Uterus (tissue), 4 donors: ENCODE data around the gene MSI2. TPM values are rescaled to one million over a fixed set of nuclear protein-coding genes. Genes with fewer than 3 reads are reported as not detected.

ENCODE experiments used
- DNase-seq, 2 donors: peaks; one replicate each; pipeline ENCODE4 v3.0.0-alpha.2; 2019 to 2020
- H3K27ac ChIP-seq, 2 donors: fragments of 200-600 bp; sonication (generic); 1 replicate in 1 of 2; 2 replicates in 1 of 2; pipeline ENCODE4 v1.5.1; 2016 to 2018
- H3K27me3 ChIP-seq, 2 donors: fragments of 200-600 bp; sonication (generic); one replicate each; pipeline ENCODE4 v1.5.1; 2018 to 2019; ENCODE audit warnings: control low read depth in 1 of 2
- H3K36me3 ChIP-seq, 2 donors: fragments of 200-600 bp; sonication (generic); one replicate each; pipeline ENCODE4 v1.5.1; 2019; ENCODE audit warnings: control low read depth in 1 of 2
- H3K4me1 ChIP-seq, 2 donors: fragments of 200-600 bp; sonication (generic); one replicate each; pipeline ENCODE4 v1.5.1; 2018 to 2019; ENCODE audit warnings: control low read depth in 1 of 2
- H3K4me3 ChIP-seq, 2 donors: fragments of 200-600 bp; sonication (generic); 1 replicate in 1 of 2; 2 replicates in 1 of 2; pipeline ENCODE4 v1.5.1; 2018 to 2019; ENCODE audit warnings: mild to moderate bottlenecking in 1 of 2
- H3K9me3 ChIP-seq, 2 donors: fragments of 200-600 bp; sonication (generic); one replicate each; pipeline ENCODE4 v1.5.1; 2019; ENCODE audit warnings: control low read depth in 1 of 2
- POLR2A ChIP-seq, 2 donors: fragments of 450-650 bp; IDR thresholded peaks; one replicate each; pipeline ENCODE4 v1.6.1; 2016; ENCODE audit warnings: antibody characterized with exemption in 2 of 2, mild to moderate bottlenecking in 1 of 2, moderate library complexity in 1 of 2
- intact Hi-C: fragments of 100-400 bp; cut with DNase I; formaldehyde crosslinking; loops from one replicate; pipeline ENCODE4 v1.15.1; 2023; ENCODE audit warnings: low total_unique reads
- total RNA-seq, 4 donors: library from RNA; depleted of rRNA in 3 of 4; stranded (reverse); fragments of >200 nt in 3 of 4; gene quantifications; one replicate each; pipeline versions ENCODE4 v1.1.0 to v1.2.4, GENCODE V29; 2014 to 2023
- TF ChIP-seq, protein P1 (sequence below), 4 experiments: fragments of 200-600 bp in 2 of 4; fragments of 450-650 bp in 2 of 4; sonication (generic) in 2 of 4; IDR thresholded peaks; one replicate each; pipeline ENCODE4 v1.5.1; 2016 to 2019; ENCODE audit warnings: antibody characterized with exemption in 4 of 4, mild to moderate bottlenecking in 2 of 4, moderate library complexity in 1 of 4
- donor health status: DM: yes; HTN: yes; CAD: no.

The MSI2 gene
- total RNA-seq, 4 donors from 2014 or later: 13.2 to 60.8 (median 44.5) TPM

DNA sequence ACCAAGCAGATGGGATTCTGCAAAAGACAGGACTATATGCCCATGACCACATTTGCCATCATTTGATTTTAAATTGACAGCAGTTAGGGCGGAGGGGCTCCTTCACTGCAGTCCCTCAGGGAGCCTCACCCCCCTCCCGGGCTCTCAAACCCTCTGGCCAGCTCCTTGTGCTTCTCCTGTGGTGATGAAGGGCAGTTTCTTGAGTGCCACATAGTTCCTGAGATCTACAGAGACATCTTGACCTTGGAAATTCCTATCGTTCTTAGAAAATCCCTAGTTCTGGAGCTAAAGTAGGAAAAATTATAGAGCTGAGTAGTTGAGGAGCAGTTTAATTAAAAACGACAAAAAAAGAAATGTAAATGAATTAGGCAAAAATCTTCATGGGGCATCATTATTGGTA, 257.2 kb downstream of the MSI2 start:
- Histone ChIP-seq H3K4me1 (no peaks in the 10 kb centered on the region), H3K36me3 (no peaks in the 10 kb centered on the region), H3K27ac (no peak overlapping the region), H3K9me3 (no peaks in the 10 kb centered on the region), H3K4me3 (no peak overlapping the region), H3K27me3 (no peaks in the 10 kb centered on the region)
- TF ChIP-seq, protein P1, sequence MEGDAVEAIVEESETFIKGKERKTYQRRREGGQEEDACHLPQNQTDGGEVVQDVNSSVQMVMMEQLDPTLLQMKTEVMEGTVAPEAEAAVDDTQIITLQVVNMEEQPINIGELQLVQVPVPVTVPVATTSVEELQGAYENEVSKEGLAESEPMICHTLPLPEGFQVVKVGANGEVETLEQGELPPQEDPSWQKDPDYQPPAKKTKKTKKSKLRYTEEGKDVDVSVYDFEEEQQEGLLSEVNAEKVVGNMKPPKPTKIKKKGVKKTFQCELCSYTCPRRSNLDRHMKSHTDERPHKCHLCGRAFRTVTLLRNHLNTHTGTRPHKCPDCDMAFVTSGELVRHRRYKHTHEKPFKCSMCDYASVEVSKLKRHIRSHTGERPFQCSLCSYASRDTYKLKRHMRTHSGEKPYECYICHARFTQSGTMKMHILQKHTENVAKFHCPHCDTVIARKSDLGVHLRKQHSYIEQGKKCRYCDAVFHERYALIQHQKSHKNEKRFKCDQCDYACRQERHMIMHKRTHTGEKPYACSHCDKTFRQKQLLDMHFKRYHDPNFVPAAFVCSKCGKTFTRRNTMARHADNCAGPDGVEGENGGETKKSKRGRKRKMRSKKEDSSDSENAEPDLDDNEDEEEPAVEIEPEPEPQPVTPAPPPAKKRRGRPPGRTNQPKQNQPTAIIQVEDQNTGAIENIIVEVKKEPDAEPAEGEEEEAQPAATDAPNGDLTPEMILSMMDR (IDR thresholded peaks at IDR 0.05): no peak
- no peak for TF ChIP-seq POLR2A (IDR thresholded peaks at IDR 0.05)
- intact Hi-C loops: no loop called here
- DNase-seq: no peak

DNA sequence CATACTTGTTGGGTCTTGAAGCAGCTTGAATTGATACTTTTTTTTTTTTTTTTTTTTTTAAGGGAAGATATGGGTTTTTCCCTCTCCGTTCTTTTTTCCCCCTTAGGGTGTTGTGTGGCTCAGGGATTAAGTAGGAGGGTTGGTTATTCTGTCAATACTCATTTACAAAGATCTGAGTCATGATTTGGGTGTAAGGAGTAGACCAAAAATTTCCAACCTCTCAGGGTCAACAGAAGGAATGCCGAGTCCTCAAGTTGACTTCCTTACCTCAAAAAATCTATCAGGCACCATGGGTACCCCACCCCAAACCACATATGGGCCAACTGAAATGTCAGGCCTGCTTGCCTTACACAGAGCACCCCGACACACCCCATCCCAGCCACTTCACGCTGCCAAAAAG, 258.3 kb downstream of the MSI2 start:
- TF ChIP-seq, protein P1 (IDR thresholded peaks at IDR 0.05): no peak
- no peak for TF ChIP-seq POLR2A (IDR thresholded peaks at IDR 0.05)
- intact Hi-C loops: no loop called here
- no peaks in the 10 kb centered on the region for H3K36me3 ChIP-seq
- no peak overlapping the region for H3K4me3 ChIP-seq
- H3K9me3 ChIP-seq: no peaks in the 10 kb centered on the region
- no peak for DNase-seq
- H3K27me3 ChIP-seq: no peaks in the 10 kb centered on the region
- H3K4me1 ChIP-seq: no peaks in the 10 kb centered on the region
- H3K27ac ChIP-seq: no peak overlapping the region

DNA sequence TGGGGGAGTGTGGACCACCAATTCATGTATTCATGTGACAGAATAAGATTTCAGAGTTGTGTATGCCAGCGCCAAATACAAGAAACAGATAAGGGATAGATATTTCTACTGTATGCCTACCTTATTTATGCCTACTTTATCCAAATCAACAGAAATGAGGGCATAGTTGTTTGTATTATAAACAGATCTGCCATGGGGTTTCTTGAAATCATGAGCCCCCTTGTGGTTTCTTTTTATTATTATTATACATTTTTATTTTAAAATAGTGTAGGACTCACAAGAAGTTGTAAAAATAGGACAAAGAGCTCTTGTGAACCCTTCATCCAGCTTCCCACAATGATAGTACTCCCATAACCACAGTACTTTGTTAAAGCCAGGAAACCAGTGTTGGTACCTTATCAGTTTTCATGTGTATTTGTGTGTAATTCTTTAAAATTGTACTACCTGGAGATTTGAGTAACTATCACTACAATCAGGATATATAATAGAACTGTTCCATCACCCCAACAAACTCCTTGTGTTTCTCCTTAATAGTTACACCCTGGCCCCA, 259.4 kb downstream of the MSI2 start:
- H3K27me3 ChIP-seq: no peaks in the 10 kb centered on the region
- TF ChIP-seq, protein P1 (IDR thresholded peaks at IDR 0.05): no peak
- intact Hi-C loops: no loop called here
- no peaks in the 10 kb centered on the region for H3K36me3 ChIP-seq
- H3K9me3 ChIP-seq: no peaks in the 10 kb centered on the region
- no peak for DNase-seq
- no peak overlapping the region for H3K4me3 ChIP-seq
- H3K27ac ChIP-seq: no peak overlapping the region
- H3K4me1 ChIP-seq: no peaks in the 10 kb centered on the region

DNA sequence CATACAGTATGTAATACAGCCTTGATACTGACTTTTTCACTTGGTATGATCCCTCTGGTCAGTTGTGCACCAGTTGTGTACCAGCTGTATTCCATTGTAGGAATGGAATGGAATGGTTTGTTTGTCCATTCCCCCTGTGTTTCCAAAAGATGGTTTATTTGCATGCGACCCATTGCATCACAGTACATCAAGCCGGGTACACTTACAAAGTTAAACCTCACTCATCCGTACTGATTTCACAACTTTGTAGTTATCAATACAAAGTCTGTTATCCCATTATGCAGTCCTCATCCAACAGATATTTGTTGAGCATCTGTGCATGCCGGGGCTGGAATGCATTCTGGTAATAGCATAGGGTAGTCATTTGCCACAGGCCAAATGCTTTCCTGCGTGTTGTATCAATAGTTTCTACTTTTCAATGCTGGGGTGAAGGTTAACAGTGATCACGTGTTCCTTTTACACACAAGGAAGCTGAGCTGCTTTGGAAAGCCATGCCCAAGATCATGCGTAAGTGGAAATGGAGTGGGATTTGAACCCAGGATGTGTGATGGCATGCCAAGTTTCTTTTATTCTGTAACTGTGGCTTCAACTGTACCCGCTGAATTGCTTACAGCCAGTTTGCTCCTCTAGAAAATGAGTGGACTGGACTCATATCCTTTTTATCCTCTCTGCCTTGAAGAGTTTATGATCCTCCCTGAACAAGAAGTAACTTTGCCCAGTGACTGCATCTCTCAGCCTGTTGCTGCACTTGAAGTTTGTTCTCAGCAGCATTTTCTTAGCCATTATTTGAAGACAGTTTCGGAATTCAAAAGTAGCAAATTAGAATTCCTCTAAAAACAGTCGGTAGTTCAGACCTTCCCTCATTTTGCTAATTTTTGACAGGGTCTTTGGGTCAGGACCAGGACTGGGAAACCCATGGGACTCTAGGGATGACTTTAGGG, 260.2 kb downstream of the MSI2 start:
- Histone ChIP-seq H3K4me3 (no peak overlapping the region), H3K36me3 (no peaks in the 10 kb centered on the region), H3K27me3 (no peaks in the 10 kb centered on the region), H3K27ac (no peak overlapping the region), H3K9me3 (no peaks in the 10 kb centered on the region), H3K4me1 (no peaks in the 10 kb centered on the region)
- intact Hi-C loops: no loop called here
- TF ChIP-seq, protein P1 (IDR thresholded peaks at IDR 0.05): no peak
- TF ChIP-seq POLR2A (IDR thresholded peaks at IDR 0.05): no peak
- DNase-seq: no peak

DNA sequence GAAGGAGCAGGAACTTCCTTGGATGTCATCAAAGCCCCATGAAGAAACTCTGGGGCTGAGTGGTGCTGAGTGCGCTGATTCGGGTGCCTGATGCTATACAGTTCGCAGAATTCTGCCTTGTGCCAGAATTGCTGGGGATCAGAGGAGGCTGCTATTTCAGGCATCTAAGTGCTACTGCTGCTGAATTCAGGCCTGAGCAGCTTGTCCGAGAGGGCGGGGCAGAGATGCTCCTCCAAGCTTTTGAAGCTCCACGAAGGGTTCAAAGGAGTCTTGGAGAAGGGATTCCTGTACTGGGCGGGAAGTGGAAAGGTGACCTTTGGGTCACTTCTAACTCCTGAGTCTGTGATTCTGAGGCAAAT, 260.9 kb downstream of the MSI2 start:
- no peak for DNase-seq
- no peaks in the 10 kb centered on the region for H3K9me3 ChIP-seq
- no peaks in the 10 kb centered on the region for H3K4me1 ChIP-seq
- H3K27ac ChIP-seq: no peak overlapping the region
- TF ChIP-seq POLR2A (IDR thresholded peaks at IDR 0.05): no peak
- TF ChIP-seq, protein P1 (IDR thresholded peaks at IDR 0.05): no peak
- no peaks in the 10 kb centered on the region for H3K27me3 ChIP-seq
- intact Hi-C loops: no loop called here
- no peaks in the 10 kb centered on the region for H3K36me3 ChIP-seq
- H3K4me3 ChIP-seq: no peak overlapping the region
